ENCODE measurements around the gene LRP3.

Gene LRP3

DNA sequence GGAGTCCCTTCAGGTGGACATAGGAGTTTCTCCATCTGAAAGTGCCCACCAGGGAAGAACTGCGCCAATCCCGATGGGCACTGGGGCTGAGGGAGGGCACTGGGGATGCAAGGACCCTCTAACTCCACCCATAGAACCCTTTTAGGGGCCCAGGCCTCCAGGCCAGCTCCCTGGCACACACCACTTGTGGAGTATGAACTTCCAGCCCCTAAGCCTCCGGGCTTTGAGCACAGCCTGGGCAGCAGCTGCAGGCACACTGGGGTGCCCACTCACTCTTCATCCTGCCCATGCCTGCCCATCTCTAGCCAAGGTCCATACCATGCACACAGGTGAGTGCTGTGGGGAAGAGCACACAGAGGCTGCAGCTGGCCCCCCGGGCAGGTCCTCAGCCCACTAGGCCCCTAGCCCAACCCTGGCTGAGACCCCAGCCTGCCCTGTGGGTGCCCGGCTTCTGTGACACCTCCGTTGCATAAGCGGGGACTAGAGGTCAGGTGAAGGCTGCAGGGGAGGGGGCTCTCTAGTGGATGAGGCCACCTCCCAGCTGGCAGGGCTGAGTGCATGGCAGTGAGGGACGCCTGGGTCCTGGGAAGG lies 46.1 kb downstream of the LRP3 start:
- no peak for DNase-seq

GRCh38 chr19:33241091-33241529 lies 47.0 kb downstream of the LRP3 start:
- DNase-seq: no peak

- DNase-seq: no peak
Observed at GRCh38 chr19:33241530-33242101, 47.5 kb downstream of the LRP3 start.

DNA sequence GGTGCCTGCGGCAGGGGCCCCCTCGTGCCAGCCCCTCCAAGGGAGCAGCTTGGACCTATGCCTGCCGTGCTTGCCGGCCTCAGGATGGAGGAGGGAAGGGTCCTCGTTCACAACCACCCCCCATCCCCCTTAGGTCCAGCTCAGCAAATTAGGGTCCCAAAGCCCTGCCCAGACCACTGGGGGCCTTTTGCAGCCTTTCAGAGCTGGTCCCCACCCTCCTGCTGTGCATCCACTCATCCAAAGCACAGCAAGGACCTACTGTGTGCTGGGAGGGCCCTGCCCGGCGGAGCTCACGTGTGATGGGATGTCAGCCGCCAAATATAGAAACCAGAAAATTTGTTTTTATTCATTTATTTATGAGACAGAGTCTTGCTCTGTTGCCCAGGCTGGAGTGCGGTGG lies 48.0 kb downstream of the LRP3 start:
- DNase-seq: no peak

DNA sequence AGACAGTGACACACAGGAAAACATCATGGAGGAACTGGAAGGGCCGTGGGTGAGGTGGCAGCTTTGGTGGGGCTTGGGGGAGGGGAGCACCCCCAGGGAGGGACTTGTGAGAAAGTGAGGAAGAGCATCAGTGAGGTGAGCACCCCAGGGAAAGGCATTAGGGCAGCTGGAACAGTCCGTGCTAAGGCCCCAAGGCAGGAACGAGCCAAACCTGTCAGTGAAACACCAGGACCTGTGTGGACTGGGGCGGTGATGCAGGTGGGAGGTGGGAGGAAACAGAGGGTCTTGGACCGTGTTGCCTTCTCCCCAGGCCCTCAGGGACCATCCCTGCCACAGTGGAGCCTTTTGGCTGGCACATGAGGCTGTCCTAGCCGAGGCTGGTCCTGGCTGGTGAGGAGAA lies 48.8 kb downstream of the LRP3 start:
- DNase-seq: no peak

DNA sequence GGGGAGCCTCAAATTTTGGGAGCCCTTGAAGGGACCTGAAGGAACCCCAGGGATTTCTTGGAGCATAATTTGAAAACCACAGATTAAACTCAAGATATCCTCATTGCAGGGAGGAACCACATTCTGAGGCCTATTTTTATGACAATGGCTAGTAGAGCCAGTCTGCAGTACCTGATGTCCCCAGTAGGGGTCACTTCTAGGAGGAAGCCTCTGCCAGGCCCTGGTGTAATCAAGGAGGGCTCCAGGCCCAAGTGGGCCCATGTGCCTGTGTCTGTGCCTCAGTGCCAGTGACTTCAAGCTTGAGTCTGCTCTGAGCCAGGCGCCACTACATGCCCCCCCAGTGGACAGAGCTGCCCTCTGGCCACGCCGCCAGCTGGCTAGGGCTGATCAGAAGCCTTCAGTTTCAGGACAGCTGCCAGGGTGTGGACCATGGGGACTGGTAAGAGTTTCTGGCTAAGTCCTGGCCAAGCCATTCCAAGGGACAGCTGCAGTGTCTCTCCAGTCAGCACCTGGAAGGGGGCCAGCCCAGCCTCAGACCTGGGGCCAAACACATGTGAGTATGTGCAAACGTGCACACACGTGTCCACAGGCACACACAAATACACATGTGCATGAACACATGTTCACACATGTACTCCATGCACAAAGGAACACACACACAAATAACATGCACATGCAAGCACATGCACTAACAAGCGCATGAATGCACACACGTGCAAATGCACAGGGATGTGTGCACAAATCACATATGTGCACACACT lies 52.0 kb downstream of the LRP3 start:
- DNase-seq: no peak

- no peak for DNase-seq
Observed at GRCh38 chr19:33246709-33247440, 52.7 kb downstream of the LRP3 start.

GRCh38 chr19:33247441-33247819 lies 53.3 kb downstream of the LRP3 start:
- DNase-seq: no peak

GRCh38 chr19:33248104-33248503 lies 54.0 kb downstream of the LRP3 start:
- DNase-seq: no peak

DNA sequence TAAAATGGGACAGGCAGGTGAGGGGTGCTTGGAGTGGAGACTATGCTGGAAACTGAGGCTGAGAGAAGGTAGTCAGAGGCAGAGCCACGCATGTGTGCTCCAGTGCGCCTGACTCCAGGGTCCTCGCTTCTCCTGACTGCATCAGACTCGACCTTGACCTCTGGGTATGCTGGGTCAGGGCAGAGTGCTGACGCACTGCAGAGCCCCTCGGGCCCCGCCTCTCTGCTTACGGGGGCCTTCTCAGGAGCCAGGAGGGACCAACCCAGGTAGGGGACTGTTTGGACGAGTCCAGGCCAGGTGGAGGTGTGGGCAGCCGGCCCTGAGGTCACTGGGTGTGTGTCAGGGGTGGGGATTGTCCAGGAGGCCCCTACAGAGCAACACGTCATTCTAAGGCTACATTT lies 54.4 kb downstream of the LRP3 start:
- DNase-seq: no peak

DNA sequence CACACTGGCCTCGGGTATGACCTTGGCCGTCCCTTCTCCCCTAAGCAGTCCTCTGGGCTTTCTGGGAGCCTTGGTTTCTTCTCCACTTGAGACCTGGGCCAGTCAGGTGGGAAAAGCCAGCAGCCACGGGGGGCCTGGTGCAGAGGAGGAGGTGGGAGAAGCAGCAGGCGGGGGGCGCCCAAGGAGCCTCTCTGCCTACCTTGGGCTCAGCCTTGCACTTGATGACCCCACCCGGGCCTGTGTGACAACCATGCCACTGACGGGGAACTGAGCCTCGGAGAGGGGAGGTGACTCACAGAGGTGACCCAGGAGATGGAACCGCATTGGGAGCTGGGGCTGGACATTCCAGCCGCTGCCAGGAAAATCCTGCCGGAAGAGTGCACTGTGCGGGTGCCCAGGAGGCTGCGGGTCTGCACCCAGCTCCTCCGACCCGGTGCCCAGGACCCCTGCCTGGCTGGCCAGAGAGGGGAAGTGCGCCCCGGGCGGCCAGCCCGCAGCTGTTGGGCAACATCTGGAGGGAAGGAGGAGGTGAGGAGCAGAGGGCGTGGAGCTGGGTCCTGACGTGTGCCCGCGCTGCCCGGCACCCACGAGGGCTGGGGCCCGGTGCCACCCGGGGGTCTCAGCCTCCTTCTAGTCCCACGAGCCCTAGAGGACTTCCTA lies 55.0 kb downstream of the LRP3 start:
- no peak for DNase-seq

DNA sequence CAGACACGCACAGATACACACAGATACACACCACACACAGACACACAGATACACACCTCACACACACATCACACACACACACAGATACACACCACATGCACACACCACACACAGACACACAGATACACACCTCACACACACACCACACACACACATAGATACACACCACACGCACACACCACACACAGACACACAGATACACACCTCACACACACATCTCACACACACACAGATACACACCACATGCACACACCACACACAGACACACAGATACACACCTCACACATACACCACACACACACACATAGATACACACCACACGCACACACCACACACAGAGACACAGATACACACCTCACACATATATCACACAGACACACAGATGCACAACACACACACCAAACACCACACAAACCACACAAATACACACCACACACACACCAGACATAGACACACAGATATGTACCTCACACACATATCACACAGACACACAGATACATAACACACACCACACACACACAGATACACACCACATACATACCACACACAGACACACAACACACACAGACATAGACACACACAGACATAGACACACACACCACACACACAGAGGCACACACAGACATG lies 55.7 kb downstream of the LRP3 start:
- DNase-seq: no peak

DNA sequence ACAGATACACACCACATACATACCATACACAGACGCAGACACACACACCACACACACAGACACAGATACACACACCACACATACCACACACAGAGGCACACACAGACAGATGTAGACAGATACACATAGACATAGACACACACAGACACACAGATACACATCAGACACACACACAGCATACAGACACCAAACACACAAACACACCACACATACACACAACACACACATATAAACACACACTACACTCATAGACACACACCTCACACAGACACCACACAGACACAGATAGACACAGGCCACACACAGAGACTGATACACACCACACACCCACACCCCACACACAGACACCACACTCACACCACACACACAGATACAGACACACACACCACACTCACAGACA lies 56.4 kb downstream of the LRP3 start:
- DNase-seq: no peak

GRCh38 chr19:33251076-33251475 lies 56.9 kb downstream of the LRP3 start:
- DNase-seq: no peak

DNA sequence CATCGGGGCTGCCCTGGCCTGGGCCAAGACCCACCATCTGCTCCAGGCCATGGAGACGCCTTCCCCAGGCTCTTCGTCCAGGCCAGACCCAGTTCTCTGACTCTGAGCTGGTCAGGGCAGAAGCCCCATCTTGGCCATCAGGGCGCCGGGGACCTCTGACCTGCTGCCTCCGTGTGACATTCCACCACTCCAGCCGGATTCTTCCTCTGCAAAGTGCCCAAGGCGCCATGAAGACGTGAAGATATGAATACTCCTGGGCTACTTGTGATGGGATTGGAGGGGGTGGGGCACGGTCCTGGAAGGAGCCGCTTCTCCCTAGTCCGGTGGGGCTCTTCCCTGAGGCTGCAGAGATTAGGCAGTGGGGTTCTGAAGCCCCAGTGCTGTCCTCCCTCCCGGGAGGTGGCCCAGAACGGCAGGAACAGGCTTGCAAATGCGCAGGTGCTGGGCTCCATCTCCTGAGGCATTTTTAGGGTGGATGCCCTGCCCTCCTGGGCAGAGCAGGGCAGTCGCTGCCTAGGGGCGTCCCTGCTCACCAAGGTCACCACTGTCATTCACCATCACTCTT lies 57.5 kb downstream of the LRP3 start:
- no peak for DNase-seq

GRCh38 chr19:33252418-33252962 lies 58.4 kb downstream of the LRP3 start:
- DNase-seq: no peak

DNA sequence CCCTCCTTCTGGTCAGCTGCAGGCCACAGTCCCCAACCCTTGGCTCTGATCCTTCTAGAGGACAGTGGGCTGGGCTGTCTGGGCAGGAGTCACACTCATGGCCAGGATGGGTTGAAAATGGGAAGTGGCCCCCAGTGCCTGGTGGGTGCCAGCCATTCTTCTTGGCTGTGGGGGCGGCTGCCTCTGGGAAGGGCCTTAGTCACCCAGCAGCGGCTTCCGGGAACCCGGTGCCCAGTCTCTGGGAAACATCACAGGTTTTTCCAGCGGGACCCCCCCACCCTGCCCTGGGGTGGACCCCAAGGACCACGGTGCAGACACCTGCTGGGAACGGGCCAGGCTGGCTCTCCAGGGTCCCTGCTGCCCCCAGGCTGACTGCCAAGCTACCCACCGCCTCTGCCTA lies 58.8 kb downstream of the LRP3 start:
- no peak for DNase-seq

DNA sequence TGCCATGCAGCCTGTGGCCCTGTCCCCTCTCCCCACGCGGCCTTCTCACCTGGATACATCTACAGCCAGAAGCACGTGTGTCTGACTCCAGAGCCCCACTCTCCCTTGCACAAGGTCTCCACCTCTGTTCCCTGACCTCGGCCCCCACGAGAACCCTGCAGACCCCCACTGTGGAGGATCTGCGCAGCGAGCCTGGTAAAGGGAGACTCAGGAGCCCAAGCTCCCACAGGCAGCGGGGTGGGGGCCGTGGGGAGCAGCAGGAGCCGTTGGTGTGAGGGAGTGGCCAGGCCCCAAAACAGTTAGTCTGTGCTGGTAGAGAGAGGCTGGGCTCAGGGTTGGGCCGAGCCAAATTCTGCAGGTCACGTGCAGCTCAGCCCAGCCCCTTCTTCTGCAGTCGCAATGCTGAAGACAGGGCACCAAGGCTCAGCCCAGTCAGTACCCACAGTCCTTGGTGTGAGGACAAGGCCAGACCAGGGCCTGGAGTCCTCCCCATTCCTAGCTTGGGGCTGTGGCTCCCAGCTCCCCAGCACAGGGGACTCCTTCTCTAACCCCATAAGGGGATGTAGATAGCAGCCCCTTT lies 60.2 kb downstream of the LRP3 start:
- no peak for DNase-seq

DNA sequence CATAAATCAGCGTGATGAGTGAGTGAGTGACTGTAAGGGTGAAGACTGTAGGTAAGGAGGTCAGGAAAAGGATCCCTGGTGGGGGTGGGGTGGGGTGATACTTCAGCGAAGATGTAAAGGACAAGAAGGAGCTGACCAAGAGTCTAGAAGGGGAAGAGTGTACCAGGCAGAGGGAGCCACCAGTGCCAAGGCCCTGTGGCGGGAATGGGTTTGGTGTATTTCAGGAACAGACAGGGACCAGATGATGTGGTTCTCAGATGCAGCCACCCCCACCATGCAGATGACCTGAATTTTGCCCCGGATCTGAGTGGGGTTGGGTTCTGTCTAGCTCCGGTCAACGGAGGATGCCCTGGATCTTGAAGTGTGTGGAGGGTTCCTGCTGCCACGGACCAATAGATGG lies 61.7 kb downstream of the LRP3 start:
- no peak for DNase-seq

DNA sequence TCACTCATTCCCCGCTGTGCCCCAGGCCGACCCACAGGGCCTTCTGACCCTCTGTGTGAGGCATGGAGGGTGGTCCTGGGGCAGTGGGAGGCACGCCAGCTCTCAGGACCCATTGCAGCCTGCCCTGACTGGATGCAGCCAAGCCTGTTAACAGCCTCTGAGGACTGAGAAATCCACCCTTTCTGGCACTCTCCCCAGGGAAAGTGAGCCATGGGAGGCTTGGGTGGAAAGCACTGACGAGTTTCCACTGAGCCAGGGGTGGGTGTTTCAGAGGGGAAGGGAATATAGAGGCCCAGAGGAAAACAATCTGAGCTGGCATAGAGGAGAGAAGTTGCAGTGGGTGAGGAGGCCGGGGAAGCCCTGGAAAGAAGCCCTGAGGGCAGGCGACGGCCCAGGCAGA lies 62.1 kb downstream of the LRP3 start:
- DNase-seq: no peak

- DNase-seq: no peak
Observed at GRCh38 chr19:33257828-33258227, 63.7 kb downstream of the LRP3 start.
